GM21737 (cell line): Measurements from ENCODE around the gene BLOC1S3.

Experiments used
- ATAC-seq: cut with Tn5 transposase; IDR thresholded peaks from one replicate; pipeline ENCODE4 v1.9.1; 2021; ENCODE audit warnings: mild to moderate bottlenecking, moderate library complexity; ENCODE audit not compliant: unreplicated experiment

BLOC1S3 gene

GRCh38 chr19:45161738-45162607 is 16.6 kb upstream of the BLOC1S3 start:
- ATAC-seq = no peak

GRCh38 chr19:45162608-45163143 is 15.9 kb upstream of the BLOC1S3 start:
- ATAC-seq = no peak

- no peak for ATAC-seq
These were observed 15.4 kb upstream of the BLOC1S3 start for GRCh38 chr19:45163156-45163555.

- ATAC-seq = peak; percentile 7
These were observed 14.7 kb upstream of the BLOC1S3 start for GRCh38 chr19:45163751-45164460.

GRCh38 chr19:45164577-45165335 is 13.8 kb upstream of the BLOC1S3 start:
- ATAC-seq = peak; percentile 70

- ATAC-seq = no peak
These were observed 11.8 kb upstream of the BLOC1S3 start for GRCh38 chr19:45166723-45167252.

- ATAC-seq = no peak
These were observed 9.7 kb upstream of the BLOC1S3 start for GRCh38 chr19:45168767-45169351.

- no peak for ATAC-seq
These were observed 9.0 kb upstream of the BLOC1S3 start for GRCh38 chr19:45169602-45170001.

GRCh38 chr19:45170146-45171106 is 8.2 kb upstream of the BLOC1S3 start:
- ATAC-seq = no peak

- no peak for ATAC-seq
These were observed 7.4 kb upstream of the BLOC1S3 start for GRCh38 chr19:45171211-45171623.

GRCh38 chr19:45172173-45172572 is 6.4 kb upstream of the BLOC1S3 start:
- ATAC-seq = no peak

GRCh38 chr19:45172611-45173208 is 5.9 kb upstream of the BLOC1S3 start:
- ATAC-seq = no peak

GRCh38 chr19:45173816-45174215 is 4.8 kb upstream of the BLOC1S3 start:
- no peak for ATAC-seq

GRCh38 chr19:45175515-45176345 is 2.9 kb upstream of the BLOC1S3 start:
- ATAC-seq = no peak

- ATAC-seq = peak; percentile 2
These were observed 745 bp upstream of the BLOC1S3 start, which contains the start of gene TRAPPC6A for GRCh38 chr19:45177817-45178261. Gene TRAPPC6A (minus strand): TSS chr19:45178237. CDS start chr19:45178218, 19 bp downstream.

- ATAC-seq = peak; percentile 8
These were observed 698 bp downstream of the BLOC1S3 start for GRCh38 chr19:45179072-45179891.

- no peak for ATAC-seq
These were observed 1.3 kb downstream of the BLOC1S3 start for GRCh38 chr19:45179892-45180370.
